Transverse colon (tissue), 4 donors: ENCODE measurements around the gene LHFPL3.

ENCODE experiments used
- EP300 ChIP-seq: sonication (generic); formaldehyde crosslinking; IDR thresholded peaks from one replicate; pipeline ENCODE4 v1.6.1; 2017; ENCODE audit warnings: antibody characterized with exemption, low read depth
- POLR2A ChIP-seq: fragments of 450-650 bp; IDR thresholded peaks from one replicate; pipeline ENCODE4 v1.6.1; 2016; ENCODE audit warnings: antibody characterized with exemption, mild to moderate bottlenecking, moderate library complexity
- POLR2AphosphoS5 ChIP-seq, 3 donors: sonication (generic); formaldehyde crosslinking; IDR thresholded peaks; one replicate each; pipeline ENCODE4 v1.6.1; 2016; ENCODE audit warnings: antibody characterized with exemption in 3 of 3
- TF ChIP-seq, protein P1 (sequence below), 5 experiments: fragments of 200-600 bp in 3 of 5; fragments of 450-650 bp in 2 of 5; sonication (generic) in 3 of 5; IDR thresholded peaks; 1 replicate in 2 of 5; 2 replicates in 3 of 5; pipeline ENCODE4 v1.5.1; 2016 to 2017; ENCODE audit warnings: antibody characterized with exemption in 5 of 5, inconsistent platforms in 3 of 5, mild to moderate bottlenecking in 2 of 5, moderate library complexity in 1 of 5

GRCh38 chr7:104657134-104657533, 328.7 kb downstream of the LHFPL3 start:
- TF ChIP-seq, protein P1, sequence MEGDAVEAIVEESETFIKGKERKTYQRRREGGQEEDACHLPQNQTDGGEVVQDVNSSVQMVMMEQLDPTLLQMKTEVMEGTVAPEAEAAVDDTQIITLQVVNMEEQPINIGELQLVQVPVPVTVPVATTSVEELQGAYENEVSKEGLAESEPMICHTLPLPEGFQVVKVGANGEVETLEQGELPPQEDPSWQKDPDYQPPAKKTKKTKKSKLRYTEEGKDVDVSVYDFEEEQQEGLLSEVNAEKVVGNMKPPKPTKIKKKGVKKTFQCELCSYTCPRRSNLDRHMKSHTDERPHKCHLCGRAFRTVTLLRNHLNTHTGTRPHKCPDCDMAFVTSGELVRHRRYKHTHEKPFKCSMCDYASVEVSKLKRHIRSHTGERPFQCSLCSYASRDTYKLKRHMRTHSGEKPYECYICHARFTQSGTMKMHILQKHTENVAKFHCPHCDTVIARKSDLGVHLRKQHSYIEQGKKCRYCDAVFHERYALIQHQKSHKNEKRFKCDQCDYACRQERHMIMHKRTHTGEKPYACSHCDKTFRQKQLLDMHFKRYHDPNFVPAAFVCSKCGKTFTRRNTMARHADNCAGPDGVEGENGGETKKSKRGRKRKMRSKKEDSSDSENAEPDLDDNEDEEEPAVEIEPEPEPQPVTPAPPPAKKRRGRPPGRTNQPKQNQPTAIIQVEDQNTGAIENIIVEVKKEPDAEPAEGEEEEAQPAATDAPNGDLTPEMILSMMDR (IDR thresholded peaks at IDR 0.05), result no peak
- TF ChIP-seq EP300, result no peak
- TF ChIP-seq POLR2A, result no peak
- no peak for TF ChIP-seq POLR2AphosphoS5 (IDR thresholded peaks at IDR 0.05)
